ENCODE data around the gene MYOG.

The MYOG gene

DNA sequence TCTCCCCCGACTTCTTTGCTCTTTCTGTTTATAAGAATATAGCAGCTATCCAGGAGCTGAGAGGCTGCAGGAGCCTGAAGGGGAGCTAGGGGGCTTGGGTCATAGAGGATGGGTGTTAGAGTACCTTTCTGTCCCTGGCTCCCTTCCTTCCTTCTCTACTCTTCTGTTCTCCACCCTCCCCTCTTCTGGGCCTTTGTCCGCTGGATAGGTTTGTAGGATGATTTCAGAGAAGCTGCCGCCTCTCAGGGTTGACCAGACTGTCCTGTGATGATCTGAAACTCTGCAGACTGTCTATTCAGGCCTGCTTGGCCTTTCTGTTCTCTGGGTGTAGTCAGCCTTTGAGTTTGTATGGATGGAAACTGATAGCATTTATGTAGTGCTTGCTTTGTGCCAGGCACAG lies 33.2 kb downstream of the MYOG start:
- H3K9me3 ChIP-seq (ENCODE audit: low read length) = no peaks in the 10 kb centered on the region
- H2AFZ ChIP-seq (ENCODE audit: low read length) = no peak overlapping the region
- H3K9ac ChIP-seq (ENCODE audit: low read length) = no peak overlapping the region
- no peaks in the 10 kb centered on the region for H3K9me2 ChIP-seq (ENCODE audit: low read depth, low read length)
- no peaks in the 10 kb centered on the region for H3K36me3 ChIP-seq (ENCODE audit: insufficient read depth, low read length)
- TF ChIP-seq EZH2 (IDR thresholded peaks at IDR 0.05; ENCODE audit: borderline replicate concordance, low read length) = no peak
- TF ChIP-seq, protein P1, sequence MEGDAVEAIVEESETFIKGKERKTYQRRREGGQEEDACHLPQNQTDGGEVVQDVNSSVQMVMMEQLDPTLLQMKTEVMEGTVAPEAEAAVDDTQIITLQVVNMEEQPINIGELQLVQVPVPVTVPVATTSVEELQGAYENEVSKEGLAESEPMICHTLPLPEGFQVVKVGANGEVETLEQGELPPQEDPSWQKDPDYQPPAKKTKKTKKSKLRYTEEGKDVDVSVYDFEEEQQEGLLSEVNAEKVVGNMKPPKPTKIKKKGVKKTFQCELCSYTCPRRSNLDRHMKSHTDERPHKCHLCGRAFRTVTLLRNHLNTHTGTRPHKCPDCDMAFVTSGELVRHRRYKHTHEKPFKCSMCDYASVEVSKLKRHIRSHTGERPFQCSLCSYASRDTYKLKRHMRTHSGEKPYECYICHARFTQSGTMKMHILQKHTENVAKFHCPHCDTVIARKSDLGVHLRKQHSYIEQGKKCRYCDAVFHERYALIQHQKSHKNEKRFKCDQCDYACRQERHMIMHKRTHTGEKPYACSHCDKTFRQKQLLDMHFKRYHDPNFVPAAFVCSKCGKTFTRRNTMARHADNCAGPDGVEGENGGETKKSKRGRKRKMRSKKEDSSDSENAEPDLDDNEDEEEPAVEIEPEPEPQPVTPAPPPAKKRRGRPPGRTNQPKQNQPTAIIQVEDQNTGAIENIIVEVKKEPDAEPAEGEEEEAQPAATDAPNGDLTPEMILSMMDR (IDR thresholded peaks at IDR 0.05; ENCODE audit: low read length) = no peak
- no peak overlapping the region for H3K4me3 ChIP-seq (ENCODE audit: low read depth, low read length, poor library complexity, severe bottlenecking)
- H3K79me2 ChIP-seq (ENCODE audit: insufficient read depth, low read length) = no peaks in the 10 kb centered on the region
- H3K4me2 ChIP-seq (ENCODE audit: low read length) = no peak overlapping the region
- no peaks in the 10 kb centered on the region for H3K4me1 ChIP-seq (ENCODE audit: insufficient read depth, low read length, severe bottlenecking)
- H3K27ac ChIP-seq (ENCODE audit: low read depth, low read length, poor library complexity, severe bottlenecking) = no peak overlapping the region
- no peaks in the 10 kb centered on the region for H3F3A ChIP-seq (ENCODE audit: insufficient read depth, low read length)
- no peaks in the 10 kb centered on the region for H4K20me1 ChIP-seq (ENCODE audit: insufficient read depth, low read length)
- H3K27me3 ChIP-seq (ENCODE audit: insufficient read depth, low read length) = peaks cover 3% of the 10 kb centered on the region; the same call in 1 of the 2 replicates

DNA sequence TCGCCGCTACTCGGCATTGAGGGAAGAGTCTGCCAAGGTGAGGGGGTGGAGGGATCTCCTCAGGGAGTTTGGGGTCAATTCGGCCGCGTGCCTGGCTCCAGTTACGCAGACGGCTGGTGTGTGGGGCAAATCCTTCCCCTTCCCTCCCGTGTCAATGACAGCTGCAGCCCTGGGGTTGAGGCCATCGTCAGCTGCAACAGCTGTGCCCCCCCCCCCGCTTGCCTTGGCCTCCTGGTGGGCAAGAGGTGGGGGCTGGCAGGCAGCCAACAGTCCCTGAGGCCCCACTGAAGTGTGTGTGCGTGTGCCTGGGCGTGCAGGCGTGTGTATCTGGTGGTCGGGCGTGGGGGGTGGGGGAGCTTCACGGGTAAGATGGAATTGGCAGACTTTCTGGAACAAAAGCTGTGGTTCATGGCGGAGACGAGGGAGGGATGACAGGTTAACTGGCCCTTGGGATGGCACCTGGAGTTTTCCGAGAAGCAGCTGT lies 33.9 kb downstream of the MYOG start:
- no peak overlapping the region for H3K4me2 ChIP-seq (ENCODE audit: low read length)

DNA sequence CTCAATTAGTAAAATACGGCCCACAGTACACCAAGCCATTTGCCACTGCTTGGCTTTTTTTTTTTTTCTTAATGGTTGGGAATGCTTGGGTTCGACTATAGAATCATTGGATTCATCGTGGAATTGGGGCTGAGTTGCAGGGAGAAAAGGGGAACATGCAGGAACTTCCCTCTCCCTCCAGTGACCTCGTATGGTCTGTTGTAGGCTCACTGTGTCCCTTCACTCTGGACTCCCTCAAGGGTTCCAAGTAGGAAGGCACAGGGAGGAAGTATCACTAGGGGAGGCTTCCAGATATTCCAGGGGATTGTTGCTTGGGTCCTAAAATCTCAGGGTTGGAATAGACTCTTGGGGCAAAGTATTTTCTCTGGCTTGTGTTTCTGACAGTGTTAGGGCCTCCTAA lies 35.0 kb downstream of the MYOG start:
- no peaks in the 10 kb centered on the region for H3K36me3 ChIP-seq (ENCODE audit: insufficient read depth, low read length)
- H3K9me2 ChIP-seq (ENCODE audit: low read depth, low read length) = no peaks in the 10 kb centered on the region
- no peaks in the 10 kb centered on the region for H4K20me1 ChIP-seq (ENCODE audit: insufficient read depth, low read length)
- 0 out of 2 replicates have a peak, but pooled peaks cover 3% of the 10 kb centered on the region for H3K27me3 ChIP-seq (ENCODE audit: insufficient read depth, low read length)
- no peak overlapping the region for H3K9ac ChIP-seq (ENCODE audit: low read length)
- H3K27ac ChIP-seq (ENCODE audit: low read depth, low read length, poor library complexity, severe bottlenecking) = no peak overlapping the region
- H3F3A ChIP-seq (ENCODE audit: insufficient read depth, low read length) = no peaks in the 10 kb centered on the region
- H2AFZ ChIP-seq (ENCODE audit: low read length) = no peak overlapping the region
- TF ChIP-seq, protein P1 (IDR thresholded peaks at IDR 0.05; ENCODE audit: low read length) = no peak
- TF ChIP-seq EZH2 (IDR thresholded peaks at IDR 0.05; ENCODE audit: borderline replicate concordance, low read length) = no peak
- H3K79me2 ChIP-seq (ENCODE audit: insufficient read depth, low read length) = no peaks in the 10 kb centered on the region
- H3K4me1 ChIP-seq (ENCODE audit: insufficient read depth, low read length, severe bottlenecking) = no peaks in the 10 kb centered on the region
- no peak overlapping the region for H3K4me3 ChIP-seq (ENCODE audit: low read depth, low read length, poor library complexity, severe bottlenecking)
- H3K4me2 ChIP-seq (ENCODE audit: low read length) = no peak overlapping the region
- H3K9me3 ChIP-seq (ENCODE audit: low read length) = no peaks in the 10 kb centered on the region

More for the DNA sequence above, 33.9 kb downstream of the MYOG start:
- H3K27me3 ChIP-seq (ENCODE audit: insufficient read depth, low read length) = peaks cover 3% of the 10 kb centered on the region; the same call in 1 of the 2 replicates
- H4K20me1 ChIP-seq (ENCODE audit: insufficient read depth, low read length) = no peaks in the 10 kb centered on the region
- no peak overlapping the region for H3K9ac ChIP-seq (ENCODE audit: low read length)
- no peak overlapping the region for H3K27ac ChIP-seq (ENCODE audit: low read depth, low read length, poor library complexity, severe bottlenecking)
- H2AFZ ChIP-seq (ENCODE audit: low read length) = no peak overlapping the region
- TF ChIP-seq, protein P1 (IDR thresholded peaks at IDR 0.05; ENCODE audit: low read length) = no peak
- no peak for TF ChIP-seq EZH2 (IDR thresholded peaks at IDR 0.05; ENCODE audit: borderline replicate concordance, low read length)
- H3K9me2 ChIP-seq (ENCODE audit: low read depth, low read length) = no peaks in the 10 kb centered on the region
- H3F3A ChIP-seq (ENCODE audit: insufficient read depth, low read length) = no peaks in the 10 kb centered on the region
- no peak overlapping the region for H3K4me3 ChIP-seq (ENCODE audit: low read depth, low read length, poor library complexity, severe bottlenecking)
- no peaks in the 10 kb centered on the region for H3K36me3 ChIP-seq (ENCODE audit: insufficient read depth, low read length)
- no peaks in the 10 kb centered on the region for H3K4me1 ChIP-seq (ENCODE audit: insufficient read depth, low read length, severe bottlenecking)
- no peaks in the 10 kb centered on the region for H3K9me3 ChIP-seq (ENCODE audit: low read length)
- no peaks in the 10 kb centered on the region for H3K79me2 ChIP-seq (ENCODE audit: insufficient read depth, low read length)
